Fibroblast of skin of right quadriceps (primary cell): Measurements from ENCODE around the gene YES1.

Experiments used
- DNase-seq: peaks from one replicate; pipeline ENCODE4 v3.0.0-alpha.2; 2013

Gene YES1

DNA sequence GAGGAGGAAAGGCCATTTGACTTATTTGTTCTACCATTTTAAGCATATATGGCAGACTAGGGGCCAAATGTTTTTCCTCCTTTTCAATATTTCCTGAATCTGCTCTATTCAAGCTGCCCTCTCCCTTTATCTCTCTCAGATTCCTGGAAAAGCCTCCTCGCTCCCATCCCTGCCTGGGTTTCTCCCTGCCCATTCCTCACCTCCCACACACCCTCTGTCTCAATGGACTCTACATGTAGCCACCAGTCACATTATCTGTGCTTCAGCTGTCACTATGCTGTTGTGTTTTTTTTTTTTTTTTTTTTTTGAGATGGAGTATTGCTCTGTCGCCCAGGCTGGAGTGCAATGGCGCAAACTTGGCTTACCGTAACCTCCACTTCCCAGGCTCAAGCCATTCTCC is 131.7 kb downstream of the YES1 start:
- no peak for DNase-seq

DNA sequence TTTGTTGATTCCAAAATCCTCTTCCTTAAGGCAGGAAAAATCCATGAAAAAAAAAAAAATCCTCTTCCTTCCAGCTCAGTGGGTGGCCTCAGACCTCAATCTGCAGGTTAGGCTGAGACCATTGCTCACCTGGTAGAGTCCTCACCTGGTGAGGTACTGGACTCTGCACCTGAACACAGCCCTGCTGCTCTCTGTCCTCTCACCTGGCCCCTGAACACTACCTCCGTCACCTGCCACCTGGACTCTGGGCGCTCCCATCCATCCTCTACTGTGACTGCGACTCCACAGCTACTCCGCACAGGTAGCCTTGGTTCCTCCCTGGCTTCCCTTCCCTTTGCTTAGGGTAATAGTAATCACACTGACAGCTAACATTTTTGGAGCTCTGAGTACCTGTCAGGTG is 132.5 kb downstream of the YES1 start:
- no peak for DNase-seq

DNA sequence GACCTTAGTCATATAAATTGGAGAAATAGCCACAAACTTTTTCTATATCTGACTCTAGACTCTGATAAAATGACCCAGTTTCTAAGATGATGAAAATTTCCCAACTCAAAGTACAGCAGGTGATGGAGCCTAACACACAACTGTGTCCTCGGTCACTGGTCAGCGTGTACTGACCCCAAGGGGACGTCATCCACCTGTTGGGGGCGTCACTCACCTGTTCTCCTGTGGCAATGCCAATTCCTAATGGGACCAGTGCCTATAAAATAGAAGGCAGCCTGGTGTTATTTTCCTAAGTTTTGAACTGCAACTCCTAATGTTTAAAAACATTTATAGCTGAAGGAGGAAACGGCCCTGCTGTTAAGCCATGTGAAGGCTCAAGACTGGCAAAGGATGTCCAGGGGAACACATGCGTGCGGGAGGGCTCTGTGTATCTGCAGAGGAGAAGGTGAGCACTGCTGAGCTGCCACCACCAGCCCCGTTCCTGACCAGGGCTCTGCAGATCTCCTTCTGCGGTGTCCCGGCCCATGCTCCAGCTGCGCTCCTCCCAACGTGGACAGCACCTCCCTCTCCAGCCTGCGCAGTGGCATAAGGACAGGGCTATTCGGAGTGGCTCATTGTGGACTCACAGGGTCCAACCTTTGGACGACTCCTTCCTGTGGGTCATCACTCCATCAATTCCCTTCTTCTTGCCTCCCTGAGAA is 133.4 kb downstream of the YES1 start:
- no peak for DNase-seq

DNA sequence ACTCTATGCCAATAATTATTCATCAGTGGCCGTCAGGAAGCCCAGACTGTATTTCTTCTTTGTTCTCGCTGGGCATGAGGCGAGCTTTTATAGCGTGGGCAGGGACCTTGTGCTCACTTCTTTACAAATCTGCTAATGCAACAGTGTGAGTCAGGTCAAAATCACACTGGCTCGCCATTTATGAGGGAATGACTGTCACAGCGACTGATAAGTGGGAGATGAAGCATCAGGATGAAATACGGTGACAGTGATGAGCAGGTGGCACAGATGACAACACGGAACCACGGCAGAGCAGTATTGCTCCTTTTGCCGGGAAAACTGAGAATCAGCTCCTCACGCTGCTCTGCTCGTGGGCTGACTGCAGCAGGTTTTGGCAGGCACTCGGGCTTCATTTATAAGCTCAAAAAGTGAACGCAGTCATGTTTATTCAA is 134.1 kb downstream of the YES1 start:
- no peak for DNase-seq

DNA sequence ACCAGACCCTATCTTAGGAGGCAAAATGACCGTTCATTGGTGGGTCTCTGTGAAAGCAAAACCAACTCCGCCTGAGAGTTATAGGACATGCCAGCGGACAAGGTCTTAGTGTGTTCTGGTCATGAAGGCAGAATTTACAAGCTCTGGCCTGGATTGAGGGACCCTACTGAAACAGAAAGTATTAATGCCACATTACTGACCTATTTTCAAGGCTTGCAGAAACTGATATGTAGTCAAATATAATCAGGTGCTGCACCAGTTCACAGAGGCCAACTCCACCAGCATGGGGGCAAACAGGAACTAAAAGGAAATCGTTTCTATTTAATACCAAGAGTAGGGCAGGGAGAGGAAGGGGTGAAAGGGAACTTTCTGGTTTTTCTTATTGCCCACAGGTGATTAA is 134.9 kb downstream of the YES1 start:
- no peak for DNase-seq

DNA sequence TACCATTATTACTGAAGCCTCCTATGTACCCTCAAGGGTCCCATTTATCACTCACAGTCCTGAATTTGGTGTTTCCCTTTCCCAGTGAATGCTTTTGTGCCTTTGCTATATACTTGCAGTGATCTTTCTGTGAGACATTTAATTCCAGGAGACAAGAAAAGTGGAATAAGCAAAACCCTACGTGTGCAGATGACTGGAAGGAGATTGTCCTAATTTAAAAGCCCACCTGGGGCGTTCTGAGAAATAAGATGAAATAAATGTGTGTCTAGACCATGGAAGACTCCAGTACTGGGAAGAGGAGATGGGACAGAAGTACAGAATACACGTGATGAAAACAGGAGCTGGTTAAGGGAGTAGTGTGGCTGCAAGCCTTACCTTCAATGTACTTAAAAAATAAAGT is 135.3 kb downstream of the YES1 start:
- no peak for DNase-seq

DNA sequence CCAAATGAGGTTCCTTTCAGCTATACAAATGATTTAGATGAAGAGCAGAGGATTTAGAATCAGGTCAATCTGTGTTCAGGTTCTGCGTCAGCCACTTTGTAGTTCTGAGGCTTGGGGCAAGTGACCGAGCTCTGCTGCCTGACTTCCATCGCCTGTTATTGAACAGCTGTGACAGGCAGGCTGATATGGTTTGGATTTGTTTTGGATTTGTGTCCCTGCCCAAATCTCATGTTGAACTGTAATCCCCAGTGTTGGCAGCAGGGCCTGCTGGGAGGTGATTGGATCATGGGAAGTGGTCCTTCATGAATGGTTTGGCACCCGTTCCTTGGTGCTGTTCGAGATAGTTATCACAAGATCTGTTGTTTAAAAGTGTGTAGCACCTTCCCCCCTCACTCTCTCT is 136.0 kb downstream of the YES1 start:
- DNase-seq, result no peak

DNA sequence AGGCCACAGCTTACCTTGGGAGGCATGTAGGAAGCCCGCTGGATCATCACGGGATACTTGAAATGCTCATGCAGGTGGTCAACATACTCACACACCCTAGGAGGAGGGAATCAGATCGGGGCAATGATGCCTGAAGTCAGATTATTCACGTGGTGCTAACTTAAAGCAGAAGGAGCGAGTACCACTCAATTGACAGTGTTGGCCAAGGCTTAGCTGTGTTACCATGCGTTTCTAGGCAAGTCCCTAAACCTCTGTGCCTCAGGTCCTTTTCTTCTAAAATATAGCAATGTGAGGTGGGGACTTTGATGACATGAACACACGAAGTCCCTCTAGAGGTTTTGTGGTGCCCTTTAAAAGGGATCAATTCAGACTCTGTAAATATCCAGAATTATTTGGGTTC is 136.7 kb downstream of the YES1 start:
- no peak for DNase-seq

DNA sequence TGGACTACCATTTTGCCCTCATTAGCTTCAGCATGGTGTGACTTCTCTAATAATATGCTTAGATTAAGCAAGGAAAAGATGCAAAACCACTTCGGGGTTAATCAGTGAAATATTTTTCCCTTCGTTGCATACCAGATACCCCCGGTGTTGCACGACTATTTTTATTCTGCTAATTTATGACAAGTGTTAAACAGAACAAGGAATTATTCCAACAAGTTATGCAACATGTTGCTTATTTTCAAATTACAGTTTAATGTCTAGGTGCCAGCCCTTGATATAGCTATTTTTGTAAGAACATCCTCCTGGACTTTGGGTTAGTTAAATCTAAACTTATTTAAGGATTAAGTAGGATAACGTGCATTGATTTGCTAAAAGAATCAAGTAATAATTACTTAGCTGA is 138.3 kb downstream of the YES1 start:
- DNase-seq, result no peak

DNA sequence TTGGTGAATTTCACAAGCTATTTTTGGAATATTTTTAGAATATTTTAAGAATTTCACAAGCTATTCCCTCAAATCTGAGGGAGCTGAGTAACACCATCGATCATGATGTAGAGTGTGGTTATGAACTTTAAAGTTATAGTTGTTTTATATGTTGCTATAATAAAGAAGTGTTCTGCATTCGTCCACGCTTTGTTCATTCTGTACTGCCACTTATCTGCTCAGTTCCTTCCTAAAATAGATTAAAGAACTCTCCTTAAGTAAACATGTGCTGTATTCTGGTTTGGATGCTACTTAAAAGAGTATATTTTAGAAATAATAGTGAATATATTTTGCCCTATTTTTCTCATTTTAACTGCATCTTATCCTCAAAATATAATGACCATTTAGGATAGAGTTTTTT is 138.7 kb downstream of the YES1 start:
- DNase-seq, result no peak
